ENCODE data around the gene PHF10.

DNA sequence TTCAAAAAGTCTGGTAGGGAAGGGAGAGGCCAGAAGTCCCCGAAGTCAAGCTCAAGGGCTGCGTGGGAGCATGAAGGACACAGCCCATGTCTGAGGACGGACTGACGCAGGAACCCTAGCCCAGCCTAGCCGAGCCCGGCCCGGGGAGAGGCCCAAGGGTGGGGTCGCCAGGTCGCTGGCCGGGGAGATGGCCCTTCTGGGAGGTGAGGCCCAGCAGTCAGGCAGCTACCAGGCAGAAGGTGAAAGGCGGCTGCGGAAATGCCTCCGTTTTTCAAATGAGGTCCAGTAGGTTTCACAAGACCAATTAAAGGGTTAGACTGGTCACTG is 67.1 kb downstream of the PHF10 start:
- TF ChIP-seq, protein P1, sequence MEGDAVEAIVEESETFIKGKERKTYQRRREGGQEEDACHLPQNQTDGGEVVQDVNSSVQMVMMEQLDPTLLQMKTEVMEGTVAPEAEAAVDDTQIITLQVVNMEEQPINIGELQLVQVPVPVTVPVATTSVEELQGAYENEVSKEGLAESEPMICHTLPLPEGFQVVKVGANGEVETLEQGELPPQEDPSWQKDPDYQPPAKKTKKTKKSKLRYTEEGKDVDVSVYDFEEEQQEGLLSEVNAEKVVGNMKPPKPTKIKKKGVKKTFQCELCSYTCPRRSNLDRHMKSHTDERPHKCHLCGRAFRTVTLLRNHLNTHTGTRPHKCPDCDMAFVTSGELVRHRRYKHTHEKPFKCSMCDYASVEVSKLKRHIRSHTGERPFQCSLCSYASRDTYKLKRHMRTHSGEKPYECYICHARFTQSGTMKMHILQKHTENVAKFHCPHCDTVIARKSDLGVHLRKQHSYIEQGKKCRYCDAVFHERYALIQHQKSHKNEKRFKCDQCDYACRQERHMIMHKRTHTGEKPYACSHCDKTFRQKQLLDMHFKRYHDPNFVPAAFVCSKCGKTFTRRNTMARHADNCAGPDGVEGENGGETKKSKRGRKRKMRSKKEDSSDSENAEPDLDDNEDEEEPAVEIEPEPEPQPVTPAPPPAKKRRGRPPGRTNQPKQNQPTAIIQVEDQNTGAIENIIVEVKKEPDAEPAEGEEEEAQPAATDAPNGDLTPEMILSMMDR (conservative IDR thresholded peaks at IDR 0.05; ENCODE audit: low read depth, low read length): no peak
- TF ChIP-seq EZH2 (IDR thresholded peaks at IDR 0.05; ENCODE audit: low read length, unreplicated experiment): no peak
- TF ChIP-seq EZH2phosphoT487 (IDR thresholded peaks at IDR 0.05; ENCODE audit: borderline replicate concordance, low read length): no peak

Data from PC-3 (cell line).